H1 (cell line): ENCODE results near the gene SMOC2. TPM values are rescaled to one million over a fixed set of nuclear protein-coding genes. Genes with fewer than 3 reads are reported as not detected.

Source experiments
- CHD7 ChIP-seq: fragments of 300-600 bp; sonication (generic); IDR thresholded peaks from 2 replicates; pipeline ENCODE4 v1.7.1; 2012; ENCODE audit warnings: low read length, moderate library complexity, mild to moderate bottlenecking, inconsistent platforms; ENCODE audit not compliant: insufficient replicate concordance
- GTF2F1 ChIP-seq: IDR thresholded peaks from 2 replicates; pipeline ENCODE4 v1.6.1; 2012; ENCODE audit warnings: low read depth, low read length, improper control_type of control experiment, borderline replicate concordance
- JUN ChIP-seq: IDR thresholded peaks from 2 replicates; pipeline ENCODE4 v1.6.1; 2011; ENCODE audit warnings: low read depth, mild to moderate bottlenecking, improper control_type of control experiment, low read length
- PHF8 ChIP-seq: fragments of 200-600 bp; sonication (generic); conservative IDR thresholded peaks from 2 replicates; pipeline ENCODE4 v1.7.1; 2012; ENCODE audit warnings: low read depth, mild to moderate bottlenecking, inconsistent platforms, low read length, moderate library complexity
- RXRA ChIP-seq: IDR thresholded peaks from 2 replicates; pipeline ENCODE4 v1.6.1; 2011; ENCODE audit warnings: low read depth, mild to moderate bottlenecking, low read length, moderate library complexity; ENCODE audit not compliant: insufficient read depth
- polyA plus RNA-seq, 7 experiments: library from polyadenylated mRNA; depleted of rRNA in 3 of 7; stranded (reverse) in 5 of 7; unstranded in 2 of 7; fragments of >200 nt in 5 of 7; fragments of 200-250 nt in 2 of 7; gene quantifications; 1 replicate in 5 of 7; 2 replicates in 1 of 7; 4 replicates in 1 of 7; pipeline versions ENCODE4 v1.2.1 to v1.2.3, GENCODE V29; 2011 to 2013; ENCODE audit warnings: missing spikeins in 2 of 7, mixed read lengths in 2 of 7
- total RNA-seq: library from RNA; stranded (reverse); fragmentation: NEBNext Ultra II Directional; extraction: Animal tissue kit (Norgen Biotek cat#: 25700); gene quantifications from 2 replicates; pipeline ENCODE4 v1.2.1, GENCODE V29; 2021
- TF ChIP-seq, protein P1 (sequence below): IDR thresholded peaks from 2 replicates; pipeline ENCODE4 v1.6.1; 2012; ENCODE audit warnings: inconsistent platforms

Gene SMOC2
- total and polyA plus RNA-seq, 2 of the 8 experiments (the other 6 are each of a cell fraction or from before 2014, with no cell fraction given): 7.7 to 8.5 TPM

DNA sequence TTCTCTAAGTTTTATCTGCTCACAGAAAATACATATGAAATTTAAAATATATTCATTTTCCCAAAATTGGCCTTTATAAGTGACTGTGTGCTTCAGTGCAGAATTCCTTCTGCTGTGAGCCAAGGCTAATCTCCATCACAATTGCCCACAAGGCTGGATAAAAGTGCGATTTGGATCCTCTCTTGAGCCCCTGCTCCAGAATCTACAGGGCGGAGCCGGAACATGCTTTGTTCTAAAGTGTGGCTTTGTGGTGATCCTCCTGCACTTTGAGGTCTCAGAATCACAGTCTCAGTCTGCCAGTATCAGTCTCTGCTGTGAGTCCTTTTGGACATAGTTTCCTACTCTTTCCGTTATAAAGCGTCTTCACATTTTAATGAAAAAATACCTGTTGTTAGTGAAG lies 28.9 kb downstream of the SMOC2 start (continued):
- TF ChIP-seq CHD7 (no peak), RXRA (no peak), GTF2F1 (no peak), PHF8 (no peak), JUN (no peak)
- TF ChIP-seq, protein P1, sequence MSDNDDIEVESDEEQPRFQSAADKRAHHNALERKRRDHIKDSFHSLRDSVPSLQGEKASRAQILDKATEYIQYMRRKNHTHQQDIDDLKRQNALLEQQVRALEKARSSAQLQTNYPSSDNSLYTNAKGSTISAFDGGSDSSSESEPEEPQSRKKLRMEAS: no peak
